Right cardiac atrium (tissue), 5 donors: Measurements from ENCODE around the gene SP6. TPM values are rescaled to one million over a fixed set of nuclear protein-coding genes. Genes with fewer than 3 reads are reported as not detected.

Experiments used
- ATAC-seq, 2 donors: fragments of 200-7000 bp; cut with Tn5 transposase; one replicate each; pipeline versions ENCODE4 v1.8.0 to v1.9.1; 2020; ENCODE audit warnings: moderate library complexity in 2 of 2, mild to moderate bottlenecking in 1 of 2
- DNase-seq, 3 donors: peaks; one replicate each; pipeline ENCODE4 v3.0.0-alpha.2; 2020
- H3K27ac ChIP-seq: one replicate; pipeline ENCODE4 v1.5.1; 2013; ENCODE audit warnings: mild to moderate bottlenecking, low read length, control low read depth, moderate library complexity
- H3K27me3 ChIP-seq: one replicate; pipeline ENCODE4 v1.6.1; 2013; ENCODE audit not compliant: control insufficient read depth, insufficient read depth
- H3K4me1 ChIP-seq: one replicate; pipeline ENCODE4 v1.6.1; 2013; ENCODE audit warnings: low read length; ENCODE audit not compliant: control insufficient read depth, insufficient read depth
- H3K4me3 ChIP-seq: one replicate; pipeline ENCODE4 v1.5.1; 2013; ENCODE audit warnings: low read length, control low read depth
- H3K9me3 ChIP-seq: one replicate; pipeline ENCODE4 v1.6.1; 2013; ENCODE audit warnings: low read length; ENCODE audit not compliant: control insufficient read depth
- WGBS: extraction: QIAGEN DNeasy Blood & Tissue Kit; methylation state at CpG from one replicate; pipeline ENCODE4 v1.1.7; 2013; 5-methylcytosine and 5-hydroxymethylcytosine counted together
- intact Hi-C, 4 donors: fragments of 100-400 bp; cut with DNase I; formaldehyde crosslinking; loops; one replicate each; pipeline versions ENCODE4 v1.11.0 to v1.14.0; 2022 to 2023
- polyA plus RNA-seq: library from polyadenylated mRNA; stranded (reverse); fragments of 200-250 nt; gene quantifications from one replicate; pipeline ENCODE4 v1.2.3, GENCODE V29; 2013
- total RNA-seq, 4 donors: library from RNA; stranded (reverse); fragmentation: NEBNext Ultra II Directional; extraction: Animal tissue kit (Norgen Biotek cat#: 25700); gene quantifications; one replicate each; pipeline ENCODE4 v1.2.1, GENCODE V29; 2021
- donor health status: healthy with polysubstance abuse.
- donor health status: DM: no; HTN: yes; CAD: no.
- donor health status: DM: no; HTN: no; CAD: no.
- donor health status: DM: no; HTN: yes; CAD: no; lungs with severe emphysema.
- donor health status: DM: yes; HTN: yes; CAD: no.

SP6 gene
- total and polyA plus RNA-seq, 5 donors: 0.29 to 3.6 (median 0.40) TPM

DNA sequence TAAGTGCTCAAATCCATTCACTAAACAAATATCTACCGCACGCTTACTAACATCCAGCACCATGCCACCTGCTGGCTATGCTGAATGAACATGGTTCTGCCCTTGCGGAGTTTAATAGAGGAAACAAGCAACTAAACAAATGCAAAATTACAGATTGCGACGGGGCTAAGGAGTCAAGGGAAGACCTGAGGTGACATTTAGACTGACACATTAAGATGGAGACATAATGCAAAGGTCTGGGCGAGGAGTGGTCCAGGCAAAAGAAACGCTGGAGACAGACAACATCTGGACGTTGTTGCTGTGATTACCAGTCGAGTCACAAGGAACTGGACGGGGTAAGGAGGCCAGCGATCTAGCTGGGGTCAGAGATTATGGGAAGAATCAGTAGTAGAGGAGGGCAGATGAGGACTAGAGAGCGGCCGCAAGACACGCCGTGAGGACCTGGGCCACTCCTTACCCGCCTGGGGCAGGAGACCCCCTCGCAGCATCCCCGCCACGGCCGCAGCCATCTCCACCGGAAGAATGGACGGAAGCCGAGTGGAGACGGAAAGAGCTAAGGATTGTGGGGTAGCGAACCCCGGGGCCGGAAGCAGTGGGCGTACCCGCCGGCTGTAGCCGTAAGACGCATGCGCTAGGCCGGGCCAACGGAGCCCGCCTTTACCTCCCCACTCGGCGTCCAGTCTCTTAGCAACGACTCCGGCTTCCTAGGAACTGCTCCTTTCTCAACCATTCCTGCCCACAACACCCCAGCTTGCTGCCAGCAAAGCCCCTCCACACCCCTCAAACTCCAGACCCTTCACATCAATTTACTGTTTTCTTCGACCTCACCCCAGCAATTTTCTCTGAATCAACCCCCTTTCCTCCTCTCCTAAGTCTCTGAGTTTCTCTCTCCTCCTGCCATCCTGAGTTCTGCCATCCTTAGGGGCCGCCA is 19.7 kb downstream of the SP6 start, which contains the start of the genes LRRC46 and MRPL10:
Gene LRRC46 (plus strand): TSS at position 668 of the 931 bp plus-strand sequence. CDS start 320 bp downstream, outside the sequence.
Gene MRPL10 (minus strand): TSS at position 539 of the 931 bp plus-strand sequence. CDS start 30 bp downstream, at position 509.
- Histone ChIP-seq H3K9me3 (no peaks in the 10 kb centered on the region), H3K27me3 (no peaks in the 10 kb centered on the region), H3K27ac (peak within 1 kb of the TSS; percentile 4), H3K4me1 (peaks cover 7% of the 10 kb centered on the region), H3K4me3 (peak within 1 kb of the TSS; percentile 47)
- WGBS: under 1% methylated on average over 42 of the region's 42 CpGs
- intact Hi-C loops: no loop called here
- peak; percentile 95 to 96 for ATAC-seq
- peak; percentile 95 to 98 (median 97) for DNase-seq

DNA sequence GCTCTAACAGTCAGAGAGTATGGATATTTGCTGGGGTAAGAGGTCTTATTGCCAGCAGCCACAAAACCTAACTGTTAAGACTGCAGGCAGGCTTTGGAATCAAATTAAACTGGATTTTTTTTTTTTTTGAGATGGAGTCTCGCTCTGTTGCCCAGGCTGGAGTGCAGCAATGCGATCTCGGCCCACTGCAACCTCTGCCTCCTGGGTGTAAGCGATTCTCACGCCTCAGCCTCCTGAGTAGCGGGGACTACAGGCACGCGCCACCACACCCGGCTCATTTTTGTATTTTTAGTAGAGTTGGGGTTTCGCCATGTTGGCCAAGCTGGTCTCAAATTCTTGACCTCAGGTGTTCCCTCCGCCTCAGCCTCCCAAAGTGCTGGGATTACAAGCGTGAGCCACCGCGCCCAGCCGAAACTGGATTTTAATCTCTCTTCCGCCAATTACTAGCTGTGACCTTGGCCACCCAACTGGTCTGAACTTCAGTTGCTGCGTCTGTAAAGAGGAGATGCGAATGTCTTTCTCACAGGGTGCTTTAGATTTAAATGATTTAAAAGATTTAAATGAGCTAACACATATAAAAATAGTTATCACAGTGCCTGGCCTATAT is 20.5 kb downstream of the SP6 start:
- 71% methylated on average over 18 of the region's 18 CpGs for WGBS

GRCh38 chr17:47829870-47830269 is 21.1 kb downstream of the SP6 start:
- DNase-seq (no peak), ATAC-seq (no peak)
- H3K27ac ChIP-seq: no peak overlapping the region
- WGBS: 80% methylated on average over 3 of the region's 3 CpGs
- peaks cover 7% of the 10 kb centered on the region for H3K4me1 ChIP-seq
- intact Hi-C loops: no loop called here
- H3K4me3 ChIP-seq: no peak overlapping the region
- no peaks in the 10 kb centered on the region for H3K27me3 ChIP-seq
- H3K9me3 ChIP-seq: no peaks in the 10 kb centered on the region

More for the DNA sequence above, 20.5 kb downstream of the SP6 start:
- no peaks in the 10 kb centered on the region for H3K9me3 ChIP-seq
- H3K27ac ChIP-seq: no peak overlapping the region
- peaks cover 7% of the 10 kb centered on the region for H3K4me1 ChIP-seq
- no peak for DNase-seq
- ATAC-seq: no peak
- no peaks in the 10 kb centered on the region for H3K27me3 ChIP-seq
- H3K4me3 ChIP-seq: peak overlapping the region; percentile 47
- intact Hi-C loops: no loop called here

DNA sequence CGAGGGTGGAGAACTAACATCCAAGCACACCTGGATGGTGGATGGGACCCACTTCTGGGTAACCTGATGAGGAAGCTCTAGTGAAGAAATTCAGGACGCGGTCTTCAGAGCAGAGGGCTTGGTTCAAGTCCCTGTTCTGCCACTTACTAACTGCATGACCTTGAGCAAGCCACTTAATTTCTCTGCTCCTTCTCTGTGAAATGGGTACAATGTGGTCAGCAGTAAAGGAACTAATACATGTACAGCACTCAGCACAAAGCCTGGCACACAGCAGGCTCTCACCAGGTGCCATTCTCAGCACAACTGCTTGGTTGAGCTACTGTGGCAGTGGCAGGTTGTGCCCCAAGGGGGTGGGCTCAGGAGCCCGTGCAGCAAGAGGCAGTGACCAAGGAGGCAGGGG is 27.4 kb downstream of the SP6 start:
- H3K4me1 ChIP-seq: peaks cover 9% of the 10 kb centered on the region
- H3K9me3 ChIP-seq: no peaks in the 10 kb centered on the region
- H3K27me3 ChIP-seq: no peaks in the 10 kb centered on the region
- DNase-seq (peak in 1 of 3 donors; percentile 5), ATAC-seq (no peak)
- intact Hi-C loops: no loop called here
- WGBS: 92% methylated on average over 4 of the region's 4 CpGs
- no peak overlapping the region for H3K4me3 ChIP-seq
- no peak overlapping the region for H3K27ac ChIP-seq

DNA sequence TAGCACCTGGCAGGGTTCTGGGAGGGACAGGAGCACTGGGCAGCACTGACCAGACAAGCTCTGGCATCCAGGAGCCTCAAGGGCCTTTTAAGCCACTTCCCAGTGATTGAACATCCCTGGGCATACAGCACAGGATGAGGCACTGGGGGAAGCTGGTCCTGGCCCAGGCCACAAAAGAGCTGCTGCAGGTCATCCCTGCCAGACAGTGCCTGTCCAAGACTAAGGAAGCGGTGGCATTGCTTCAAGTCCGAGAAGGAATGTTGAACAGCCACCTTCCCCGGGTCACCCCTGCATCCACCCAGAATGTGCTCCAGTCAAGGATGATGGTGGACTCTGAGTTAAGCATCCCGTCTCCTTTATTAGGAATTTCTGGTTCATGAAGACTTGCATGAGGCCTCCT is 28.2 kb downstream of the SP6 start:
- WGBS: 85% methylated on average over 4 of the region's 4 CpGs
- Histone ChIP-seq H3K4me3 (no peak overlapping the region), H3K27ac (no peak overlapping the region), H3K4me1 (peaks cover 9% of the 10 kb centered on the region), H3K27me3 (no peaks in the 10 kb centered on the region), H3K9me3 (no peaks in the 10 kb centered on the region)
- intact Hi-C loops: no loop called here
- ATAC-seq (no peak), DNase-seq (peak in 1 of 3 donors; percentile 34)

- DNase-seq: peak; percentile 84 to 92 (median 88)
Measured at GRCh38 chr17:47821424-47822391, 29.3 kb downstream of the SP6 start, which contains the start of gene OSBPL7. Gene OSBPL7 (minus strand): TSS chr17:47821794. CDS start chr17:47820278, 1,516 bp downstream.

DNA sequence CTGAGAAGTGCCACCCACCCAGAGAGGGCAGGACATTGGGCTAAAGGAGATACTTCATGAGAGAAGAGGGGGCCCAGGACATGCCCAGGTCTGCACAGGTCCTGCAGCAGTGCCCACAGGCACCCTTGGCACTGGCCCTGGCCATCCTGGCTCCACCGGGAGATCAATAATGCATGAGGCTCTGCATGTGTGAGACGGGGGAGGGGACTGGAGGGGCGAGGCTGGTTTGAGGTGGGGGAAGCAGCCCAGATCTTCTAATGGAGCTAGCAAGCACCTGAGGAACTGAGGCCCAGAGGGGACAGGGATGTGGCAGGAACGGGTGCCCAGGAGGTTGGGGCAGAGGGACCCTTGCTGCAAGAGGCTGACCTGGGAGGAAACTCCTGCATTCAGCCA is 29.9 kb downstream of the SP6 start:
- peaks cover 9% of the 10 kb centered on the region for H3K4me1 ChIP-seq
- H3K4me3 ChIP-seq: peak overlapping the region; percentile 59
- no peaks in the 10 kb centered on the region for H3K9me3 ChIP-seq
- intact Hi-C loops: no loop called here
- ATAC-seq (peak; percentile 4 to 6), DNase-seq (no peak)
- 7% methylated on average over 4 of the region's 4 CpGs for WGBS
- peak overlapping the region; percentile 32 for H3K27ac ChIP-seq
- no peaks in the 10 kb centered on the region for H3K27me3 ChIP-seq

More at GRCh38 chr17:47821424-47822391, 29.3 kb downstream of the SP6 start, which contains the start of gene OSBPL7:
- Histone ChIP-seq H3K27me3 (no peaks in the 10 kb centered on the region), H3K27ac (peak within 1 kb of the TSS; percentile 32), H3K4me1 (peaks cover 9% of the 10 kb centered on the region), H3K9me3 (no peaks in the 10 kb centered on the region), H3K4me3 (peak within 1 kb of the TSS; percentile 59)
- WGBS: 4% methylated on average over 21 of the region's 21 CpGs
- intact Hi-C loops: no loop called here
- peak; percentile 93 for ATAC-seq

DNA sequence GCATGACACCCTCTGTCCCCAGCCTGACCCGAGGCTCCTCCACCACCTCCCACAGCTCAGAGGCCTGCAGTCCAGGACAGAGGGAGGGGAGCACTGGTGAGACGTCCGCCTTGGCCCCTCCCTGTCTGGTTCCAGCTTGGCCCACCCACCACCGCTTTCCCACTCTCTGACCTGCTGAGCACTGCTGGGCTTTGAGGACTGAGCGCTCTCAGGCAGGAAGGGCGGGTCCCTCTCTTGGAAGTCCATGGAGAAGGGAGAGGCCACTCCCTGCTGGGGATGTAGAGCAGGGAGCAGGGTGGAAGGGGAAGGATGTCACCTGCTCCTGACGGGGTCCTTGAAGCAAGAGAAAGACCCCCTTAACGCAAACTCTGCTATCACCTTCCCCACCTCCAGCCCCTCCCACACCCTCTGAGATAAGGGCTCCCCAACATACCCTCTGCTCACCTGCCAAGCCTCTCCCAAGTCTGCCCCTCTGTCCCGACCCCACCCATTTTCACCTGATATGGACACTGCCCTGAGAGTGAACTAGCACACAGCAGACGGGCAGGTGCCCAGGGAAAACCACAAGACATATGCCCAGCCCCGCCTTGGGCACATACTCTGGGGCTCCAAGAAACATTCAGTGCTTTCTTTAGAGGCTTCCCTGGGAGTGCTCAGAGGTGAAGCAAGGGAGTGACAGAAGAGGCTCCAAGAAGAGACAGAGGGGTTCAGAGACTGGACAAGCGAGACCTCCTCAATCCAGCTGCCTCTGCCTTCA is 30.8 kb downstream of the SP6 start:
- 58% methylated on average over 12 of the region's 12 CpGs for WGBS
- Histone ChIP-seq H3K4me3 (no peak overlapping the region), H3K27ac (no peak overlapping the region), H3K9me3 (no peaks in the 10 kb centered on the region), H3K27me3 (no peaks in the 10 kb centered on the region), H3K4me1 (peaks cover 9% of the 10 kb centered on the region)
- intact Hi-C loops: no loop called here
- DNase-seq: peak in 1 of 3 donors; percentile 61
- peak in 1 of 2 donors; percentile 67 for ATAC-seq

- H3K27ac ChIP-seq: no peak overlapping the region
- intact Hi-C loops: no loop called here
Measured at GRCh38 chr17:47819475-47819874, 31.5 kb downstream of the SP6 start.

More at GRCh38 chr17:47819475-47819874, 31.5 kb downstream of the SP6 start:
- 74% methylated on average over 10 of the region's 10 CpGs for WGBS
- DNase-seq: no peak
- Histone ChIP-seq H3K27me3 (no peaks in the 10 kb centered on the region), H3K9me3 (no peaks in the 10 kb centered on the region), H3K4me3 (no peak overlapping the region), H3K4me1 (peaks cover 9% of the 10 kb centered on the region)
- no peak for ATAC-seq
